Measurements from ENCODE around the gene TMEM163.

The TMEM163 gene

DNA sequence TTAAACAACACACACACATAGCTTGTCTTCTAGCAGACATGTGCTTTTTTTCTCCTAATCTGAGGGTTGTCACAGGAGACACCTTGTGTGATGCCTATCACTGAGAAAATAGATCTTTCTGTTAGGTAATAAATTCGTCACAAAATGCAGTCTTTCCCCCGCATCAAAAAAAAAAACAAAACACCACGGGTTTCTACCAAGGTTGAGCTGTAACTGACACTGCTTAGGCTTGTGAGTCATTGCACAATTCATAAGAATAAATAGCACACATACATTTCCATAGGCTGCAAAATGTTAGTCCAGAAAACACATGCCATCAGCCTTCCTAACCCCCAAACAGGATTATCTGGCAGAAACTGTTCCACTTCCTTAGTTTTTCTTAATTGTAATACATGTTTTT lies 6.5 kb downstream of the TMEM163 start:
- TF ChIP-seq, protein P1, sequence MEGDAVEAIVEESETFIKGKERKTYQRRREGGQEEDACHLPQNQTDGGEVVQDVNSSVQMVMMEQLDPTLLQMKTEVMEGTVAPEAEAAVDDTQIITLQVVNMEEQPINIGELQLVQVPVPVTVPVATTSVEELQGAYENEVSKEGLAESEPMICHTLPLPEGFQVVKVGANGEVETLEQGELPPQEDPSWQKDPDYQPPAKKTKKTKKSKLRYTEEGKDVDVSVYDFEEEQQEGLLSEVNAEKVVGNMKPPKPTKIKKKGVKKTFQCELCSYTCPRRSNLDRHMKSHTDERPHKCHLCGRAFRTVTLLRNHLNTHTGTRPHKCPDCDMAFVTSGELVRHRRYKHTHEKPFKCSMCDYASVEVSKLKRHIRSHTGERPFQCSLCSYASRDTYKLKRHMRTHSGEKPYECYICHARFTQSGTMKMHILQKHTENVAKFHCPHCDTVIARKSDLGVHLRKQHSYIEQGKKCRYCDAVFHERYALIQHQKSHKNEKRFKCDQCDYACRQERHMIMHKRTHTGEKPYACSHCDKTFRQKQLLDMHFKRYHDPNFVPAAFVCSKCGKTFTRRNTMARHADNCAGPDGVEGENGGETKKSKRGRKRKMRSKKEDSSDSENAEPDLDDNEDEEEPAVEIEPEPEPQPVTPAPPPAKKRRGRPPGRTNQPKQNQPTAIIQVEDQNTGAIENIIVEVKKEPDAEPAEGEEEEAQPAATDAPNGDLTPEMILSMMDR (IDR thresholded peaks at IDR 0.05; ENCODE audit: low read length) = no peak
- TF ChIP-seq EZH2 (IDR thresholded peaks at IDR 0.05; ENCODE audit: borderline replicate concordance, low read length) = no peak
- Histone ChIP-seq H3K27me3 (ENCODE audit: insufficient read depth, low read length) (peaks cover 6% of the 10 kb centered on the region; the same call in 1 of the 2 replicates), H3K9me2 (ENCODE audit: low read depth, low read length) (no peaks in the 10 kb centered on the region), H3K79me2 (ENCODE audit: insufficient read depth, low read length) (no peaks in the 10 kb centered on the region), H3K9ac (ENCODE audit: low read length) (no peak overlapping the region), H3K27ac (ENCODE audit: low read depth, low read length, poor library complexity, severe bottlenecking) (no peak overlapping the region), H3K4me2 (ENCODE audit: low read length) (no peak overlapping the region), H2AFZ (ENCODE audit: low read length) (no peak overlapping the region), H4K20me1 (ENCODE audit: insufficient read depth, low read length) (no peaks in the 10 kb centered on the region), H3K36me3 (ENCODE audit: insufficient read depth, low read length) (no peaks in the 10 kb centered on the region), H3F3A (ENCODE audit: insufficient read depth, low read length) (no peaks in the 10 kb centered on the region), H3K4me3 (ENCODE audit: low read depth, low read length, poor library complexity, severe bottlenecking) (no peak overlapping the region), H3K9me3 (ENCODE audit: low read length) (no peaks in the 10 kb centered on the region), H3K4me1 (ENCODE audit: insufficient read depth, low read length, severe bottlenecking) (no peaks in the 10 kb centered on the region)

GRCh38 chr2:134711692-134712091 lies 7.1 kb downstream of the TMEM163 start:
- H2AFZ ChIP-seq (ENCODE audit: low read length) = no peak overlapping the region
- no peak overlapping the region for H3K4me3 ChIP-seq (ENCODE audit: low read depth, low read length, poor library complexity, severe bottlenecking)
- no peaks in the 10 kb centered on the region for H3K9me3 ChIP-seq (ENCODE audit: low read length)
- TF ChIP-seq, protein P1 (IDR thresholded peaks at IDR 0.05; ENCODE audit: low read length) = no peak
- no peak for TF ChIP-seq EZH2 (IDR thresholded peaks at IDR 0.05; ENCODE audit: borderline replicate concordance, low read length)
- no peaks in the 10 kb centered on the region for H3K4me1 ChIP-seq (ENCODE audit: insufficient read depth, low read length, severe bottlenecking)
- H4K20me1 ChIP-seq (ENCODE audit: insufficient read depth, low read length) = no peaks in the 10 kb centered on the region
- no peak overlapping the region for H3K4me2 ChIP-seq (ENCODE audit: low read length)
- peaks cover 6% of the 10 kb centered on the region; the same call in 1 of the 2 replicates for H3K27me3 ChIP-seq (ENCODE audit: insufficient read depth, low read length)
- H3K9me2 ChIP-seq (ENCODE audit: low read depth, low read length) = no peaks in the 10 kb centered on the region
- H3K79me2 ChIP-seq (ENCODE audit: insufficient read depth, low read length) = no peaks in the 10 kb centered on the region
- no peak overlapping the region for H3K9ac ChIP-seq (ENCODE audit: low read length)
- H3F3A ChIP-seq (ENCODE audit: insufficient read depth, low read length) = no peaks in the 10 kb centered on the region
- H3K36me3 ChIP-seq (ENCODE audit: insufficient read depth, low read length) = no peaks in the 10 kb centered on the region
- H3K27ac ChIP-seq (ENCODE audit: low read depth, low read length, poor library complexity, severe bottlenecking) = no peak overlapping the region

DNA sequence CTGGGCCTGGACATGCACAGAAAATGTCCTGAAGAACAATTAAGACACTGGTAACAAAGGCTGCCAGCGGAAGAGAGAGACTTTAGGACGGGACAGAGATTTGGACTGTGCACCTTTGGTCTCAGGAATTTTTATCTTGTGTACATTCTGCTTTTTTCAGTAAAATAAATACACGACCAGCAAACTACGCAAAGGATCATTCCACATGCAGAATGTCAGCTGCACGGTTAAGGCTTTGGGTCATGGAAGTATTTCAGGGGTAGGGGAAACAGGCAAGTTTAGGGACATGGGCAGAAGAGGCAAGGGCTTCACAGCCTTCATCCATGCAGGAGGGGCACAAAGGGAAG lies 11.5 kb downstream of the TMEM163 start:
- Histone ChIP-seq H4K20me1 (ENCODE audit: insufficient read depth, low read length) (no peaks in the 10 kb centered on the region), H3K4me3 (ENCODE audit: low read depth, low read length, poor library complexity, severe bottlenecking) (no peak overlapping the region), H3K36me3 (ENCODE audit: insufficient read depth, low read length) (no peaks in the 10 kb centered on the region), H3K4me1 (ENCODE audit: insufficient read depth, low read length, severe bottlenecking) (no peaks in the 10 kb centered on the region), H3K9me2 (ENCODE audit: low read depth, low read length) (no peaks in the 10 kb centered on the region), H3K27ac (ENCODE audit: low read depth, low read length, poor library complexity, severe bottlenecking) (no peak overlapping the region), H3K9me3 (ENCODE audit: low read length) (no peaks in the 10 kb centered on the region), H3K27me3 (ENCODE audit: insufficient read depth, low read length) (0 out of 2 replicates have a peak, but pooled peaks cover 7% of the 10 kb centered on the region), H3K79me2 (ENCODE audit: insufficient read depth, low read length) (no peaks in the 10 kb centered on the region), H3K4me2 (ENCODE audit: low read length) (no peak overlapping the region), H2AFZ (ENCODE audit: low read length) (no peak overlapping the region), H3K9ac (ENCODE audit: low read length) (no peak overlapping the region), H3F3A (ENCODE audit: insufficient read depth, low read length) (no peaks in the 10 kb centered on the region)
- TF ChIP-seq, protein P1 (IDR thresholded peaks at IDR 0.05; ENCODE audit: low read length) = no peak
- TF ChIP-seq EZH2 (IDR thresholded peaks at IDR 0.05; ENCODE audit: borderline replicate concordance, low read length) = no peak

Measured in OCI-LY1 (cell line).